PC-9 (cell line): Measurements from ENCODE around the gene AKAP14. TPM values are rescaled to one million over a fixed set of nuclear protein-coding genes. Genes with fewer than 3 reads are reported as not detected.
A peak's percentile ranks its signal among the peaks of the same experiment; 100 is the strongest.
"Not testable (repeated sequence)": the region's sequence is repeated elsewhere in the genome, so short reads cannot be mapped to it uniquely, and the experiment has no call there.

ENCODE experiments used
- BruUV-seq: library from RNA; stranded (reverse); fragments of 400-500 nt; replicated peaks from 2 replicates; lab custom pipeline; 2021; lab: Mats Ljungman, UMichigan
- CTCF ChIA-PET: fragments of 300-600 bp; sonication (Branson Sonifier 250); formaldehyde crosslinking; loops from one replicate; lab custom pipeline; 2022; ENCODE audit warnings: antibody characterized with exemption; lab: Charles Lee
- POLR2A ChIA-PET: fragments of 300-600 bp; sonication (Branson Sonifier 250); formaldehyde crosslinking; loops from one replicate; lab custom pipeline; 2022; ENCODE audit warnings: antibody characterized with exemption; ENCODE audit not compliant: unreplicated experiment; lab: Charles Lee
- DNase-seq, 2 experiments: peaks; one replicate each; pipeline versions ENCODE4 v3.0.0 to v3.0.0-alpha.2; 2015 to 2022; ENCODE audit warnings: mixed read lengths in 1 of 2
- H2AFZ ChIP-seq: fragments of 200-600 bp; sonication (generic); 2 replicates; pipeline ENCODE4 v1.8.1; 2017; ENCODE audit warnings: antibody characterized with exemption
- H3F3A ChIP-seq: fragments of 200-600 bp; sonication (generic); 2 replicates; pipeline ENCODE4 v1.8.1; 2017; ENCODE audit warnings: antibody characterized with exemption, mild to moderate bottlenecking, low read depth; ENCODE audit not compliant: insufficient read depth
- H3K27ac ChIP-seq: fragments of 200-600 bp; sonication (generic); 2 replicates; pipeline ENCODE4 v1.6.1; 2016; ENCODE audit warnings: mixed run types
- H3K27me3 ChIP-seq: fragments of 200-600 bp; sonication (generic); 2 replicates; pipeline ENCODE4 v1.6.1; 2016; ENCODE audit warnings: low read depth, mixed run types; ENCODE audit not compliant: insufficient read depth
- H3K36me3 ChIP-seq: fragments of 200-600 bp; sonication (generic); 2 replicates; pipeline ENCODE4 v1.6.1; 2016; ENCODE audit warnings: low read depth, mixed run types
- H3K4me1 ChIP-seq: fragments of 200-600 bp; sonication (generic); replicated peaks from 2 replicates; pipeline ENCODE4 v1.6.1; 2016; ENCODE audit warnings: mixed run types; ENCODE audit not compliant: insufficient read depth
- H3K4me2 ChIP-seq: fragments of 200-600 bp; sonication (generic); 2 replicates; pipeline ENCODE4 v1.6.1; 2017; ENCODE audit warnings: mixed run types
- H3K4me3 ChIP-seq: fragments of 200-600 bp; sonication (generic); 2 replicates; pipeline ENCODE4 v1.6.1; 2016; ENCODE audit warnings: mixed run types
- H3K79me2 ChIP-seq: fragments of 200-600 bp; sonication (generic); 2 replicates; pipeline ENCODE4 v1.6.1; 2017; ENCODE audit warnings: low read depth, mixed run types
- H3K9me2 ChIP-seq: fragments of 200-600 bp; sonication (generic); 2 replicates; pipeline ENCODE4 v1.8.1; 2017; ENCODE audit warnings: mild to moderate bottlenecking; ENCODE audit not compliant: insufficient read depth
- H3K9me3 ChIP-seq: fragments of 200-600 bp; sonication (generic); 2 replicates; pipeline ENCODE4 v1.8.1; 2016; ENCODE audit warnings: low read depth; ENCODE audit not compliant: insufficient read depth
- H4K20me1 ChIP-seq: fragments of 200-600 bp; sonication (generic); 2 replicates; pipeline ENCODE4 v1.8.1; 2017; ENCODE audit not compliant: insufficient read depth
- EZH2 ChIP-seq: fragments of 200-600 bp; sonication (generic); IDR thresholded peaks from 2 replicates; pipeline ENCODE4 v1.8.0; 2017; ENCODE audit warnings: antibody characterized with exemption, low read depth
- intact Hi-C: fragments of 100-400 bp; cut with micrococcal nuclease; formaldehyde crosslinking; loops from one replicate; pipeline ENCODE4 v1.10.0; 2022; ENCODE audit not compliant: unreplicated experiment
- total RNA-seq: library from RNA; stranded (reverse); gene quantifications from 2 replicates; pipeline ENCODE4 v1.2.3, GENCODE V29; 2021
- TF ChIP-seq, protein P1 (sequence below): fragments of 200-600 bp; sonication (generic); conservative IDR thresholded peaks from 2 replicates; pipeline ENCODE4 v1.6.1; 2017; ENCODE audit warnings: mixed run types, antibody characterized with exemption, mild to moderate bottlenecking, moderate library complexity

AKAP14 gene
- total RNA-seq, 1 experiment from 2014 or later = 2.7 TPM

DNA sequence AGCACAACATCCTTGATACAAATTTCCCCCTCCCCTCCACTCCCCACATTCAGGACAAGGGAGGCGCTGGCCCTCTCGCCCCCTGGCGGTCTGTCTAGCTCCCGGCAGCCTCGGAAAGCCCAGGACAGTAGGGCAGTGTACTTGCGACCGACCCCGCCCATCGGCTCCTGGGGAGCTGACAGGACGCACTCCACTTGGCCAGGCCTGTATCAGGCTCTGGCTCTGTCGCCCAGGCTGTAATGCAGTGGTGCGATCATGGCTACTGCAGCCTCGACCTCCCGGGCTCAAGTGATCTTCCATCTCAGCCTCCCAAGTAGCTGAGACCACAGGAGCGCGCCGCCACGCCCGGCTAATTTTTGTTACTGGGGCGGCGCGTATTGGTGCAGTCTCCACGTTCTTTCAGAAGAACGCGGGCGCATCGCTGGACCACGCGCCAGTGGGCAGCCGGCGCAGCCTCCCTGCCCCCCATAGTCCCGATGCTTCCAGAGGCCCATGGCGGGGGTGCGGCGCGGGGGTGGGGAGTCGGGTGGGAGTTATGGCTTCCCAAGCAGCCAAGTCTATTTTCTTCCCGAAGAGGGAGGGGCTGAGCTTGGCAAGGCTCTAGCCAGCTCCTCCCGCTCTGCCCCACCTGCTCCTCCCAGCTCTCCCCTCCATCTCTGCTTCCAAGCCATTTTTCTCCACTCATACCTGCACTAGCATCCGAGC is 7.8 kb upstream of the AKAP14 start:
- Histone ChIP-seq H3K9me3 (no peaks in the 10 kb centered on the region), H3K27me3 (no peaks in the 10 kb centered on the region), H3K4me2 (peak overlapping the region; percentile 88), H3K36me3 (no peaks in the 10 kb centered on the region), H4K20me1 (no peaks in the 10 kb centered on the region), H3K9me2 (no peaks in the 10 kb centered on the region), H2AFZ (peak overlapping the region; percentile 89), H3K4me1 (no peaks in the 10 kb centered on the region), H3K27ac (no peak overlapping the region), H3F3A (peaks cover 5% of the 10 kb centered on the region; the same call in 1 of the 2 replicates), H3K79me2 (no peaks in the 10 kb centered on the region), H3K4me3 (peak overlapping the region; percentile 66)
- CTCF ChIA-PET = interaction anchor here (0.6 to 1.0 kb wide), 5 partner anchors 35 to 235 kb away, joined by 4 to 7 read pairs (median 4); partner anchors contain the start of gene RPL39
- intact Hi-C loops = loop anchor here (2.0 to 10.0 kb wide), 5 partner anchors 15 to 371 kb away; partner anchors contain the start of genes NKAP, NKRF and SEPTIN6
- no TSS peak for BruUV-seq
- peak; percentile 65 to 77 for DNase-seq
- POLR2A ChIA-PET = interaction anchor here (0.7 kb wide), 3 partner anchors 9 to 130 kb away, joined by 6 to 31 read pairs (median 8); partner anchors contain the start of gene SOWAHD
- TF ChIP-seq EZH2 = no peak
- TF ChIP-seq, protein P1, sequence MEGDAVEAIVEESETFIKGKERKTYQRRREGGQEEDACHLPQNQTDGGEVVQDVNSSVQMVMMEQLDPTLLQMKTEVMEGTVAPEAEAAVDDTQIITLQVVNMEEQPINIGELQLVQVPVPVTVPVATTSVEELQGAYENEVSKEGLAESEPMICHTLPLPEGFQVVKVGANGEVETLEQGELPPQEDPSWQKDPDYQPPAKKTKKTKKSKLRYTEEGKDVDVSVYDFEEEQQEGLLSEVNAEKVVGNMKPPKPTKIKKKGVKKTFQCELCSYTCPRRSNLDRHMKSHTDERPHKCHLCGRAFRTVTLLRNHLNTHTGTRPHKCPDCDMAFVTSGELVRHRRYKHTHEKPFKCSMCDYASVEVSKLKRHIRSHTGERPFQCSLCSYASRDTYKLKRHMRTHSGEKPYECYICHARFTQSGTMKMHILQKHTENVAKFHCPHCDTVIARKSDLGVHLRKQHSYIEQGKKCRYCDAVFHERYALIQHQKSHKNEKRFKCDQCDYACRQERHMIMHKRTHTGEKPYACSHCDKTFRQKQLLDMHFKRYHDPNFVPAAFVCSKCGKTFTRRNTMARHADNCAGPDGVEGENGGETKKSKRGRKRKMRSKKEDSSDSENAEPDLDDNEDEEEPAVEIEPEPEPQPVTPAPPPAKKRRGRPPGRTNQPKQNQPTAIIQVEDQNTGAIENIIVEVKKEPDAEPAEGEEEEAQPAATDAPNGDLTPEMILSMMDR = peak; percentile 83

DNA sequence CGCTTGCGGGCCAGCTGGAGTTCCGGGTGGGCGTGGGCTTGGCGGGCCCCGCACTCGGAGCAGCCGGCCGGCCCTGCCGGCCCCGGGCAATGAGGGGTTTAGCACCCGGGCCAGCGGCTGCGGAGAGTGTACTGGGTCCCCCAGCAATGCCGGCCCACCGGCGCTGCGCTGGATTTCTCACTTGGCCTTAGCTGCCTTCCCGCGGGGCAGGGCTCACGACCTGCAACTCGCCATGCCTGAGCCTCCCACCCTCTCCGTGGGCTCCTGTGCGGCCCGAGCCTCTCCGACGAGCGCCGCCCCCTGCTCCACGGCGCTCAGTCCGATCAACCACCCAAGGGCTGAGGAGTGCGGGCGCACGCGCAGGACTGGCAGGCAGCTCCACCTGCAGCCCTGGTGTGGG is 5.1 kb upstream of the AKAP14 start:
- BruUV-seq, H3K36me3 ChIP-seq, POLR2A ChIA-PET, H2AFZ ChIP-seq, CTCF ChIA-PET, H3K4me1 ChIP-seq, H3K79me2 ChIP-seq, H3K9me2 ChIP-seq, H4K20me1 ChIP-seq, H3K27ac ChIP-seq, H3K27me3 ChIP-seq, intact Hi-C loops, H3K4me2 ChIP-seq, H3K9me3 ChIP-seq, H3K4me3 ChIP-seq, H3F3A ChIP-seq, DNase-seq: not testable (repeated sequence)

DNA sequence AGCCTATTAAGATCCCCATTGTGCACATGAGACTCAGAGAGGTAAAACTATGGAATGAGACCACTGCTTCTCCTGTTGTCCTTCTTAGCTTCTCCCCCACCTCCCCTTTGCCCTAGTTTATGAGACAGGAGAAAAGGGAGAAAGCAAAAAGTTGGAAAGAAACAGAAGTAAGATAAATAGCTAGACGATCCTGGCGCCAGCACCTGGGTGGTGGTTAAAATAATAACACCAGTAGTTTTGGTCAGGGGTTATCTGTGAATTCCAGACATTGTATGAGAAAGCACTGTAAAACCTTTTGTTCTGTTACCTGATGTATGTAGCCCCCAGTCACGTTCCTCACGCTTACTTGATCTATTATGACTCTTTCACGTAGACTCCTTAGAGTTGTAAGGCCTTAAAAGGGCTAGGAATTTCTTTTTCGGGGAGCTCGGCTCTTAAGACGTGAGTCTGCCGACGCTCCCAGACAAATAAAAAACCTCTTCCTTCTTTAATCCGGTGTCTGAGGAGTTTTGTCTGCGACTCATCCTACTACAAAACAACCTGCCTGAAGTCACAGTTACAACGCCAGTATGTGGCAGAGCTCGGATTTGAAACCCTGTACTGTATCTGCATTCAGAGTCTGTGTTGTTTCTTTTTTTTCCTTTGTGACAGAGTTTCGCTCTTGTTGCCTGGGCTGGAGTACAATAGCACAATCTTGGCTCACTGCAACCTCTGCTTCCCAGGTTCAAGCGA is 3.6 kb upstream of the AKAP14 start:
- H3K27me3 ChIP-seq, H3K9me3 ChIP-seq, H3K4me2 ChIP-seq, H3K4me1 ChIP-seq, H3F3A ChIP-seq, intact Hi-C loops, H2AFZ ChIP-seq, H4K20me1 ChIP-seq, H3K27ac ChIP-seq, H3K36me3 ChIP-seq, H3K9me2 ChIP-seq, H3K79me2 ChIP-seq, BruUV-seq, CTCF ChIA-PET, DNase-seq, H3K4me3 ChIP-seq: not testable (repeated sequence)
- POLR2A ChIA-PET = interaction anchor here (0.7 kb wide), 1 partner anchor 33 kb away, joined by 3 read pairs; no protein-coding TSS in a partner anchor

DNA sequence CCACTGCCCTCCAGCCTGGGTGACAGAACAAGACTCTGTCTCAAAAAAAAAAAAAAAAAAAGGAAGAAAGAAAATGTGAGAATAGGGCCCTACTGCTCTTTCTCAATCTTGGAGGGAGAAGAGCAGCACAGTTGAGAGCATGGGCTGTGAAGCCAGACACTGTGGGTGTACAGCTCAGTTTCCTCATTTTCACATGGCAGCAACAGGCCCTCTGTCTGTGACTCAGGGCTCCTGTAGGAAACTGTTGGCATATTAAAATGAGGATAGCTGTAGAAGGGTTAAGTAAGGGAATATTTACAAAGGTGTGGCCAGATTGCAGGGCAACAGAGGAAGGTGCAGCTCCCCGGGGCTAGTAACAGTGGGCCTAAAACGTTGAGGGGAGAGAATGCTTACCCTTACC is 3.4 kb downstream of the AKAP14 start:
- no peaks in the 10 kb centered on the region for H4K20me1 ChIP-seq
- CTCF ChIA-PET = no interaction called here
- H3K36me3 ChIP-seq = no peaks in the 10 kb centered on the region
- H2AFZ ChIP-seq = no peak overlapping the region
- H3K9me2 ChIP-seq = no peaks in the 10 kb centered on the region
- H3K27ac ChIP-seq = no peak overlapping the region
- no peak for DNase-seq
- no peaks in the 10 kb centered on the region for H3K79me2 ChIP-seq
- H3K9me3 ChIP-seq = no peaks in the 10 kb centered on the region
- POLR2A ChIA-PET = interaction anchor here (0.6 to 0.7 kb wide), 2 partner anchors 11 to 377 kb away, joined by 6 to 10 read pairs; no protein-coding TSS in a partner anchor
- no peak overlapping the region for H3K4me3 ChIP-seq
- BruUV-seq = no TSS peak
- 0 out of 2 replicates have a peak overlapping the region, but pooled peaks have one; percentile 20 for H3K4me2 ChIP-seq
- no peaks in the 10 kb centered on the region for H3K27me3 ChIP-seq
- TF ChIP-seq, protein P1 = no peak
- no peak for TF ChIP-seq EZH2
- H3F3A ChIP-seq = no peaks in the 10 kb centered on the region; the same call in 1 of the 2 replicates
- intact Hi-C loops = no loop called here
- 0 out of 2 replicates have a peak, but pooled peaks cover 4% of the 10 kb centered on the region for H3K4me1 ChIP-seq
